IMR-90 (cell line): ENCODE measurements around the gene ITGA3. TPM values are rescaled to one million over a fixed set of nuclear protein-coding genes. Genes with fewer than 3 reads are reported as not detected.

Experiments
- ATAC-seq: fragments of 200-7000 bp; cut with Tn5 transposase; 2 replicates; pipeline ENCODE4 v1.9.1; 2020; ENCODE audit warnings: low read depth, mild to moderate bottlenecking, moderate library complexity
- BruUV-seq: library from RNA; stranded (reverse); fragments of 400-500 nt; replicated peaks from 2 replicates; lab custom pipeline; 2021; lab: Mats Ljungman, UMichigan
- CTCF ChIA-PET: fragments of 300-600 bp; formaldehyde crosslinking; extraction: SDS; loops from one replicate; lab custom pipeline; 2021; ENCODE audit warnings: antibody characterized with exemption; lab: Yijun Ruan, JAX
- POLR2A ChIA-PET: fragments of 300-600 bp; sonication (Branson Sonifier 250); formaldehyde crosslinking; loops from one replicate; lab custom pipeline; 2022; ENCODE audit warnings: antibody characterized with exemption; ENCODE audit not compliant: unreplicated experiment; lab: Charles Lee
- DNase-seq: peaks from one replicate; pipeline ENCODE4 v3.0.0; 2013
- H2AFZ ChIP-seq: replicated peaks from 2 replicates; pipeline ENCODE3; 2013; ENCODE audit warnings: low read length, mild to moderate bottlenecking; ENCODE audit not compliant: poor library complexity
- H2AK5ac ChIP-seq: 2 replicates; pipeline ENCODE4 v1.6.1; 2013; ENCODE audit warnings: low read depth, low read length, inconsistent platforms
- H2AK9ac ChIP-seq: replicated peaks from 2 replicates; pipeline ENCODE3; 2013; ENCODE audit warnings: mild to moderate bottlenecking, low read depth, low read length, moderate library complexity; ENCODE audit not compliant: poor library complexity
- H2BK120ac ChIP-seq: 2 replicates; pipeline ENCODE4 v1.6.1; 2013; ENCODE audit warnings: low read depth, low read length, inconsistent platforms
- H2BK15ac ChIP-seq: 3 replicates; pipeline ENCODE4 v1.6.1; 2013; ENCODE audit warnings: low read depth, low read length, inconsistent platforms
- H2BK20ac ChIP-seq: 2 replicates; pipeline ENCODE4 v1.6.1; 2013; ENCODE audit warnings: low read depth, mild to moderate bottlenecking, inconsistent platforms, low read length, moderate library complexity
- H2BK5ac ChIP-seq: 2 replicates; pipeline ENCODE4 v1.6.1; 2013; ENCODE audit warnings: mild to moderate bottlenecking, low read depth, low read length, inconsistent platforms; ENCODE audit not compliant: poor library complexity, severe bottlenecking
- H3K14ac ChIP-seq: replicated peaks from 2 replicates; pipeline ENCODE4 v1.6.1; 2013; ENCODE audit warnings: low read depth, low read length, inconsistent platforms
- H3K18ac ChIP-seq: 2 replicates; pipeline ENCODE4 v1.6.1; 2013; ENCODE audit warnings: low read depth, low read length, control low read depth
- H3K23ac ChIP-seq: 2 replicates; pipeline ENCODE4 v1.6.1; 2013; ENCODE audit warnings: low read depth, low read length, inconsistent platforms
- H3K27ac ChIP-seq: 2 replicates; pipeline ENCODE4 v1.5.1; 2013; ENCODE audit warnings: mild to moderate bottlenecking, control low read depth, low read length; ENCODE audit not compliant: insufficient read depth
- H3K27me3 ChIP-seq: 2 replicates; pipeline ENCODE4 v1.6.1; 2013; ENCODE audit warnings: low read length; ENCODE audit not compliant: control insufficient read depth, insufficient read depth
- H3K36me3 ChIP-seq: 2 replicates; pipeline ENCODE4 v1.6.1; 2013; ENCODE audit warnings: low read length, mixed read lengths; ENCODE audit not compliant: control insufficient read depth, insufficient read depth
- H3K4ac ChIP-seq: 2 replicates; pipeline ENCODE4 v1.6.1; 2013; ENCODE audit warnings: low read depth, low read length, inconsistent platforms
- H3K4me1 ChIP-seq: 2 replicates; pipeline ENCODE4 v1.6.1; 2013; ENCODE audit warnings: low read length, mixed read lengths; ENCODE audit not compliant: control insufficient read depth, insufficient read depth
- H3K4me2 ChIP-seq: 2 replicates; pipeline ENCODE4 v1.6.1; 2013; ENCODE audit warnings: low read depth, mild to moderate bottlenecking, control low read depth, low read length, moderate library complexity
- H3K4me3 ChIP-seq: 2 replicates; pipeline ENCODE4 v1.5.1; 2013; ENCODE audit warnings: low read depth, mild to moderate bottlenecking, control low read depth, low read length, moderate library complexity; ENCODE audit not compliant: insufficient read depth
- H3K56ac ChIP-seq: 2 replicates; pipeline ENCODE4 v1.6.1; 2013; ENCODE audit warnings: low read length, inconsistent platforms; ENCODE audit not compliant: insufficient read depth; ENCODE audit errors: extremely low read depth
- H3K79me1 ChIP-seq, 2 experiments: 2 replicates each; pipeline ENCODE4 v1.6.1; 2013; ENCODE audit warnings: low read length in 2 of 2, inconsistent platforms in 1 of 2, low read depth in 1 of 2
- H3K9ac ChIP-seq: 2 replicates; pipeline ENCODE4 v1.6.1; 2013; ENCODE audit warnings: low read depth, low read length, control low read depth
- H3K9me1 ChIP-seq: 2 replicates; pipeline ENCODE4 v1.6.1; 2013; ENCODE audit warnings: low read length, inconsistent platforms; ENCODE audit not compliant: insufficient read depth
- H3K9me3 ChIP-seq: 2 replicates; pipeline ENCODE4 v1.6.1; 2013; ENCODE audit warnings: low read length; ENCODE audit not compliant: control insufficient read depth, insufficient read depth
- H4K20me1 ChIP-seq: 2 replicates; pipeline ENCODE4 v1.6.1; 2013; ENCODE audit warnings: low read length, inconsistent platforms; ENCODE audit not compliant: insufficient read depth
- H4K5ac ChIP-seq: 2 replicates; pipeline ENCODE4 v1.6.1; 2013; ENCODE audit warnings: mild to moderate bottlenecking, low read depth, low read length, control low read depth
- H4K8ac ChIP-seq, 2 experiments: 2 replicates each; pipeline ENCODE4 v1.6.1; 2013; ENCODE audit warnings: low read depth in 2 of 2, low read length in 2 of 2, control low read depth in 1 of 2, inconsistent platforms in 1 of 2
- H4K91ac ChIP-seq: 2 replicates; pipeline ENCODE4 v1.6.1; 2013; ENCODE audit warnings: low read depth, low read length, inconsistent platforms; ENCODE audit not compliant: insufficient read depth
- CEBPB ChIP-seq: IDR thresholded peaks from 2 replicates; pipeline ENCODE4 v1.6.1; 2012; ENCODE audit warnings: low read depth, low read length, improper control_type of control experiment
- CHD1 ChIP-seq: IDR thresholded peaks from 2 replicates; pipeline ENCODE4 v1.6.1; 2012; ENCODE audit warnings: low read depth, low read length, improper control_type of control experiment
- USF2 ChIP-seq: fragments of 150-350 bp; IDR thresholded peaks from 2 replicates; pipeline ENCODE4 v1.6.1; 2017; ENCODE audit warnings: mild to moderate bottlenecking, antibody characterized with exemption, low read length, low read depth
- WGBS, 2 experiments: methylation state at CpG; one replicate each; pipeline versions ENCODE4 v1.1.5 to v1.1.7; 2013; ENCODE audit warnings: missing lambda C conversion rate in 2 of 2; ENCODE audit not compliant: insufficient read length in 1 of 2; ENCODE audit errors: extremely low coverage in 2 of 2; 5-methylcytosine and 5-hydroxymethylcytosine counted together
- dilution Hi-C: fragments of 300-500 bp; cut with HindIII; formaldehyde crosslinking; loops from one replicate; pipeline ENCODE4 v1.14.3; 2018; ENCODE audit warnings: low sequenced_read_pairs; ENCODE audit not compliant: unreplicated experiment
- in situ Hi-C: fragments of 300-500 bp; cut with MboI; formaldehyde crosslinking; loops from 3 replicates; pipeline ENCODE4 v1.14.3; 2019; ENCODE audit warnings: low sequenced_read_pairs, inconsistent platforms, mixed read lengths
- intact Hi-C: fragments of 100-400 bp; cut with micrococcal nuclease; formaldehyde crosslinking; loops from 2 replicates; pipeline ENCODE4 v1.10.0; 2022
- polyA plus RNA-seq, 3 experiments: library from polyadenylated mRNA; depleted of rRNA; stranded (reverse); fragments of >200 nt; gene quantifications; 2 replicates each; pipeline ENCODE4 v1.2.3, GENCODE V29; 2012; ENCODE audit warnings: low replicate concordance in 1 of 3
- total RNA-seq: library from RNA; depleted of rRNA; stranded (reverse); fragments of >200 nt; gene quantifications from 2 replicates; pipeline ENCODE4 v1.2.3, GENCODE V29; 2012

The ITGA3 gene
- total and polyA plus RNA-seq, 2 of the 4 experiments (the other 2 are of a cell fraction): 78.0 to 202 TPM

GRCh38 chr17:50081757-50082156 is 25.8 kb downstream of the ITGA3 start:
- Histone ChIP-seq H2AK9ac (no peak overlapping the region), H3K23ac (no peak overlapping the region), H4K91ac (no peak overlapping the region), H3K36me3 (peaks cover 51% of the 10 kb centered on the region), H3K27ac (no peak overlapping the region), H3K9me3 (no peaks in the 10 kb centered on the region), H2BK5ac (no peak overlapping the region), H4K20me1 (no peaks in the 10 kb centered on the region; the same call in 1 of the 2 replicates), H3K9me1 (no peaks in the 10 kb centered on the region), H2BK120ac (no peak overlapping the region), H3K79me1 (peaks cover 13 to 31% of the 10 kb centered on the region in 2 experiments; a peak in 3 of 4 replicates), H3K9ac (no peak overlapping the region), H3K14ac (no peak overlapping the region), H3K4ac (no peak overlapping the region), H3K56ac (no peak overlapping the region), H4K5ac (no peak overlapping the region), H3K4me1 (no peaks in the 10 kb centered on the region), H2AFZ (no peak overlapping the region), H3K18ac (no peak overlapping the region), H2BK15ac (no peak overlapping the region), H4K8ac (no peak overlapping the region), H3K4me2 (no peak overlapping the region), H3K27me3 (no peaks in the 10 kb centered on the region), H3K4me3 (no peak overlapping the region), H2AK5ac (no peak overlapping the region), H2BK20ac (no peak overlapping the region)
- intact Hi-C loops (no loop called here), dilution Hi-C loops (no loop called here), in situ Hi-C loops (no loop called here)
- no CpG with 5 or more reads among the region's 5 CpGs for WGBS, 2 experiments
- DNase-seq (no peak), ATAC-seq (no peak)
- TF ChIP-seq USF2 (no peak), CEBPB (no peak), CHD1 (no peak)
- ChIA-PET CTCF (no interaction called here), POLR2A (no interaction called here)
- BruUV-seq: no TSS peak
